Right ventricle myocardium inferior (tissue), 1 donor: ENCODE measurements around the gene NFIX. TPM values are rescaled to one million over a fixed set of nuclear protein-coding genes. Genes with fewer than 3 reads are reported as not detected.
A peak's percentile ranks its signal among the peaks of the same experiment; 100 is the strongest.

Source experiments
- ATAC-seq: fragments of 200-7000 bp; cut with Tn5 transposase; one replicate; pipeline ENCODE4 v1.9.1; 2020; ENCODE audit warnings: mild to moderate bottlenecking, moderate library complexity
- DNase-seq: peaks from one replicate; pipeline ENCODE4 v3.0.0; 2021; ENCODE audit errors: missing footprints
- intact Hi-C: fragments of 100-400 bp; cut with DNase I; formaldehyde crosslinking; loops from one replicate; pipeline ENCODE4 v1.11.0; 2022
- total RNA-seq: library from RNA; stranded (reverse); fragmentation: NEBNext Ultra II Directional; extraction: Animal tissue kit (Norgen Biotek cat#: 25700); gene quantifications from one replicate; pipeline ENCODE4 v1.2.1, GENCODE V29; 2021
- donor health status: DM: no; HTN: yes; CAD: no; lungs with severe emphysema.

Gene NFIX
- total RNA-seq, 1 donor from 2014 or later, result 159 TPM

DNA sequence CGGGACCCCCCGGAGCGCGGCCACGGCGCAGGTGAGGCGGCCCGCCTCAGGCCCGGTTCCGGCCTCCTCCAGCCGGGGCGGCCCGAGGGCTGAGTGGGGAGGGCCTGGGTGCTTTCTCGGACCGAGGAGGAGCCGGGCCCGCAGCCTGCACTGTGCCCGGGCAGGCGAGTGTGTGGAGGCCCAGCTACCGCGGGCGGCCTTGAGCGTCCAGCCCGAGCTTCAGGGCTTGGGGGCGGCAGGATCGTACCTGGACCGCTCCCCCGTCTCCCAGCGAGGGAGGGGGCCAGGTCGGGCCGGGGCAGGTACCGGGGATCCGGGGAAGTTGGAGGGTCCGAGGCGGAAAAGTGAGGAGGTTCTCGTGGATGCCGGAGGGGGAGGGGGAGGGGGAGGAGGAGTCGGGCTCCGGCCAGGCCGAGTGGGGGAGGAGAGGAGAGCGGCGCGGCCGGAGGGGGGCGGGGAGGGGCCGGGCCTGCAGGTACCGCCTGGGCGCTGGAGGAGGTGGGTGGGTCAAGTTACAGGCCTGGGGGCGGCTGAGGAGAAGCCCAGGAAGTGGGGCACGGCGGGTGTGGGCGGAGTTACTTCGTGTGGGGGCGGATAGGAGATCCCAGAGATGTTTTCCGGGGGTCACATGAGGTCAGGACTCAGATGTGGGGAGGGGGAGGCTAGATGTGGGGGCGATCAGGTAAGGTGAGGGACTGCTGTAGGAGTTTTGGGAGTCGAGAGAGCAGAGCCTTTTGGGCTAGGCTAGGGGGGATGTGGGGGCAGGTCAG lies 123.3 kb downstream of the NFIX start:
- DNase-seq, result no peak
- intact Hi-C loops, result no loop called here
- no peak for ATAC-seq

DNA sequence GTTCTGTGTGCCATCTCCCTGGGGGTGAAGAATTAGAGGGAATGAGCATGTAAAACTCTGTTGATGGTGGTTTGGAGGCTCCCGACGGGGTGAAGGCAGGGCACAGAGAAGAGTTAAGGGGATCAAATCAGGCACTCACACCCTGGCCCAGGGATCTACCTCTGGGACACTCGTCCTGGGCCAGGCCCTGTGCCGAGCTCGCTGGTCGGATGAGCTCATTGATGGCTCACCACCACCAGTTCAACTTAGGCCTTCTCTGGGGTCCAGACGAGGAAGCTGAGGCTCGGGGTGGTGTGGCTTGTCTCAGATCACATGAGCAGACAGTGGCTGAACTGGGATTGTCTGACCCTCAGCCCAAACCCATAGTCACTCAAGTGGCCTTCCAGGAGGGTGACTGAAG lies 124.4 kb downstream of the NFIX start:
- intact Hi-C loops, result loop anchor here (10.0 kb wide), 1 partner anchor 315 kb away; no protein-coding TSS in a partner anchor
- no peak for DNase-seq
- ATAC-seq, result no peak

DNA sequence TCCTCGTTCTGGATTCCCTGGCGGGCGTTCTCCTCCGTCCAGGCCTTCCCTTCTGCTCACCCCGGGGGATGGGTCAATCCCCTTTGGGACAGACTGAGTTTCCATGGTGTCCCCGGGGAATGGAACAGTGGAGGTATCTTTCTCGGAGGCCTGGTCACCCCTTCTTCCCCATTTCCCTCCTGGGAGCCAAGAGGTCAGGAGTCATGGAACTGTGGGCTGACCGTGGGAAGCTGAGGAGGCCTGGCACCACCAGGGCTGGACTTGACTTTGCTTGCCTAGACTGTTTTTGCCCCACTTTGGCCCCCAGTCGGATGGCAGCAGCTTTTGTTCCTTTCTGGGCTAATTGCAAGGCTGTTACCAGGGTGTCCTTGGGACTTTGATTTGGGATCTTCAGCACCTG lies 124.8 kb downstream of the NFIX start:
- intact Hi-C loops, result loop anchor here (10.0 kb wide), 1 partner anchor 315 kb away; no protein-coding TSS in a partner anchor
- ATAC-seq (no peak), DNase-seq (no peak)

DNA sequence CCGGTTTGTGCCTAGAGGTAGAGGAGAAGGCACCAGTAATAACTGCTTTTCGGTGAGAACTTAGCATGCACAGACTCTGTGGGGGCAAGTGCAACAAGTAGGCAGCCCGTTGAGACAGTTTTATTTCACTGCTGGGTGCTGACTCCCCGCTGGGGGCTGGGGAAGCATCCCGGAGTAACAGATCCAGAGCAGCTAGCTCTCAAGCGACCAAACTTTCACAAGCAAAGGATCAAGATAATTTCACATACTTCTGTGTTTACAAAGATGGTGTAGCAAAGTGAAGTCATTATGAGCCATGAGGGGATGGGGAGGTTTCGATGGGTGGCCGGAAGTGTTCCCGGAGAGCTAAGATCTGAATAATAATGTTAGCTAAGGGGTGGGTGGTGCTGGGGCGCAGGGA lies 125.5 kb downstream of the NFIX start:
- ATAC-seq (no peak), DNase-seq (no peak)
- intact Hi-C loops, result loop anchor here (10.0 kb wide), 1 partner anchor 314 kb away; no protein-coding TSS in a partner anchor

DNA sequence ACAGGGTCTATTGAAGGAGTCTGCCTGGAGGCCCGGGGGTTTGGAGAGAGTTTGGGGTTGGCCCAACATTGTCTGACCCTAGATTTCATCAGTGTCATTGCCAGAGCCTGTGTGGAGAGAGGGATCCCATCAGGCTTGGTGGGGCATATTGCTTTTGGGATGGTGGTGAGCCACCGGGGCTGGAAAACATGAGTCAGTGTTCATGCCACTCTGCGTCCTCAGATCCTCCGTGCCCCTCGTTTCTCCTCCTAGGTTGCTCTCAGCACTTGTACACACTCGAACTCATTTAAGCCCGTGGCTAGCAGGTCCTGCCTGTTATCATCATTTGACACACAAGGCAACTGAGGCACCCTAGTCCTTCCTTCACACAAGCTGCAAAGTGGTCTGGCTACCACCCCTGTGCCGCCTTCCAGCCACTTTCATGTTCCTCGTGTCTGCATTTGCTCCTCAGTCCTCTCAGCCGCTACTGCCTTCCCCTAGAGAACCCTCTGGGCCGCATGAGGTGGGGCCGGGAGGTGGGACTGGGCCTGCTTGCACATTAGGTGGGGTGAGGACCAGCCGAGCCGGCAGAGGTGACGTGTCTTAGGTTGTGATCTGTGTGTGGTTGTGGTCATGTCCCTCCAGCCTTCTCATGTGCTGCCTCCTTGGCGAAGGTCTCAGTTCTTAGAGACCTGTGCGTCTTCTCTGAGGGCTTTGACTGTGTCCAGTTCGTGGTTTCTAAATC lies 126.4 kb downstream of the NFIX start:
- intact Hi-C loops, result loop anchor here (10.0 kb wide), 1 partner anchor 313 kb away; no protein-coding TSS in a partner anchor
- DNase-seq, result no peak
- no peak for ATAC-seq

DNA sequence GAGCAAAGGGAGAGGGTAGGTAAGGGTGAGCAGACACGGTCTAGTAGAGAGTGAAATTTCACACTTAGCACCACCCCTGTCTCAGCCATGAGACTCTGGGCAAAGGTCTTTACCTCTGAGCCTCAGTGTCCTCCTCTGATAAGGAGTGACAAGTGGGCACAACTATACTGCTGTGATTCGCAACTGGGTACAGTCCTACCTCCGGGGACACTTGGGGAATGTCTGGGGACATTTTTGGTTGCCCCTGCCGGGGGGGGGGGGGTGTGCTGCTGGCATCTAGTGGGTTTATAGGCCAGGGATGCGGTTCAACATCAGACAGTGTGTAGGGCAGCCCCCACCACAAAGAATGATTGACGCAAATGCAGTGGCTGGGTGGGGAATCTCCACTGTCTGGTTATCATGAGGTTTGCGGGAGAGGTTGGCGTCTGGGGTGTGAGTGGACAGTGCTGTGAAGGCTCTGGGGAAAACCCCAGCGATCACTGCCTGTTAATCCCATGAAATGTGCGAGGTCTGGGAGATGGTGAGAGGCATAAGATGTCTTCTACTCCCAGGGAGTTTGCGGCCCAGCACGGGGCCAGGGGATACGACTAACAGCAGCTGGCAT lies 127.1 kb downstream of the NFIX start:
- DNase-seq (no peak), ATAC-seq (no peak)
- intact Hi-C loops, result loop anchor here (10.0 kb wide), 1 partner anchor 312 kb away; no protein-coding TSS in a partner anchor

DNA sequence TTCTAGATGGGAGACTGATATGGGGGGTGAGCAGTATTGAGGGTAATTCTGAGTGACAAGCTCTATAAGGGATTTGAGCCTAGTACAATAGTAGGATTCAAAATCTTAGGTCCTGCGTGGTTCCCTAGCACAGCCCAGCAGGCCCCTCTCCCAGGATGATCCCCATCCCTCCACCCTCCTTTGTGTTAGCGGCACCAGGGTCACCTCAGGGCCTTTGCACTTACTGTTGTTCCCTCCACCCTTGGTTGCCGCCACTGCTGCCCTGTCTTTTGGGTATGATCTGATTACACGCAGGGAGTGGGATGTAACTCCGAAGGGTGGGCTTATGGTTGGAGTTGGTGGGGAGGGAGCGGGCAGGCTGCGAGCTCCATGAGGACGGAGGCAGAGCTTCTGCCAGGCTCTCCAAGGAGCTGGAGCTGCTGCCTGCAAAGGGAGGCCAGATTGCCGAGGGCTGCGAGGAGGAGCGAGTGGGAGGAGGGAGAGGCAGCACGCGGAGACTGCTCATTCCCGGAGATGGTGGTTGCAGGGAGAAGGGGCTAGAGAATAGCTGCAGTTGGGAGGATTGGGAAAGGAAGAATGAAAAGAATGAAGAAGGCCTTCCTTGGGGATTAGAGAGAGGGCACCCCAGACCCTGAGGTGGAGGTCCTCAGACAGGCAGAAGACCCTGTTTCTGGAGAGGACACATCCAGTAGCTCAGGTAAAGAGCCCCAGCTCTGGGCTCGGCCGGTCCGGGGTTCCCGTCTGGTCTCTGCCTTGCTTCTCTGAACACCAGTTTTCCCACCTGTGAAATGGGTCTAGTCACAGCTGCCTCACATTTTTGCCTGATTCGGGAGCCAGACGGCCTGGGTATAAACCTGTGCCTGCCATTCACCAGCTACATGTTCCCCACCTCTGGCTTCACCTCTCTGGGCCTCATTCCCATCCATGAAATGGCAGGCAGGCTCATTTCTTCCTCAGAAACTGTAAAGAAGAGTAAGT lies 128.0 kb downstream of the NFIX start:
- no peak for DNase-seq
- intact Hi-C loops, result loop anchor here (10.0 kb wide), 1 partner anchor 312 kb away; no protein-coding TSS in a partner anchor
- no peak for ATAC-seq

DNA sequence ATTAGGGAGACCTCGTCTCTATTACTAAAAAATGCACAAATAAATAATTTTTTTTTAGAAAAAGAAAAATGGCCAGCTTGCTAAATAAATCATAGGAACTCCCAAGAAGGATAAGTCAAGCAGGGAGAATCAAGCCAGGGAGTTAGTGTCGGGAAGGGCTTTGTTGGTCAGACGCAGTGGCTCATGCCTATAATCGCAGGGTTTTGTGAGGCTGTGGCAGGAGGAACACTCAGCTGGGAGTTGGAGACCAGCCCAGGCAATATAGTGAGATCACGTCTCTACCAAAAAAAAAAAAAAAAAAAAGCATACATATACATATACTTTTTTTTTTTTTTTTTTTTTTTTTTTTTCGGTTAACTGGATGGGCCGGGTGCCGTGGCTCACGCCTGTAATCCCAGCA lies 131.8 kb downstream of the NFIX start:
- DNase-seq (no peak), ATAC-seq (no peak)
- intact Hi-C loops, result loop anchor here (10.0 kb wide), 1 partner anchor 308 kb away; no protein-coding TSS in a partner anchor

DNA sequence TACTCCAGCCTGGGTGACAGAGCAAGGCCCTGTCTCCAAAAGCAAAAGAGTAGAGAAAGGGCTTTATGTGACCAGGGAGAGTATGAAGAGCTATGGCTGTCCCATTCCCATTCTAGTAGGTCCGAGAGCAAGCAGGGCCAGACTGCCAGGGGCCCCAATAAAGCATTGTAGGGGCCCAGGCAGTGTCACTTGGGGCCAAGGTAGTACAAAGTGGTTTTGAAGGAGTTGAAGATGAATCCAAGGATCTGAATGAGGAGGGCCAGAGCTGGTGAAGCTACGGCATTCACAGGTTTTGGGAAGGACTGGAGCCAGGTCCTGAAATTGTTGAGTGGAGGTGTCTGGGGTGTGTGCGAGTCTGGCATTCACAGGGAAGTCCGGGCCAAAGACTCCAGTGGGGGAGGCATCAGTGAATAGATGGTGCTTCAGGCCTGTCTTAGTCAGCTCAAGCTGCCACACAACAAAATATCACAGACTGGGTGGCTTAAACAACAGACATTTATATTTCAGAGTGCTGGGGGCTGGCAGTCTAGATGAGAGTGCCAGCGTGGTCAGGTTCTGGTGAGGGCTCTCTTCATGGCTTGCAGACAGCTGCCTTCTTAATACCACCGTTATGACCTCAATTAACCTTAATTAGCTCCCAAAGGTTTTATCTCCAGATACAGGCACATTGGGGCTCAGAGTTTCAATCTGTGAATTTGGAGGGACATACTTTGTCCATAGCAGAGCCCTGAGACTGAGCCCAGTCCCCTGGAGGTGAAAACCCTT lies 132.7 kb downstream of the NFIX start:
- DNase-seq (no peak), ATAC-seq (no peak)
- intact Hi-C loops, result loop anchor here (10.0 kb wide), 1 partner anchor 307 kb away; no protein-coding TSS in a partner anchor

DNA sequence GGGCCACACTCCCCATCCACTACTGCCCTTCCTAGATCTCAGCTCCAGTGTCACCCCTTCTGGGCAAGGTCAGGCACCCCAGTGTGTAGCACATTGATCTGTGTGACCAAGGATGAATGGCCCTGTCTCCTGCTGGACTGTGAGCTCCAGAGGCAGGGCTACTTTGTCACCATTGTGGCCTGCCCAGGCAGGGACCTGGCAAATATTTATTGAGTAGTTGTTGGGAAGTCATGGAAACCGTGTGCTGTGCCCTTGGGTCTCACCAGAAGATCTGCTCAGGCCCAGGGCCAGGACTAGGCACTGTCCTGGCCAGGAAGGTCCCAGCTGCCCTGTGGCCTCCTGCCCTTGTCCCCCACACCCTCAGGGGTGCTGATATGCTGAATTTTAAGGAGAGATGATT lies 133.3 kb downstream of the NFIX start:
- intact Hi-C loops, result loop anchor here (10.0 kb wide), 1 partner anchor 306 kb away; no protein-coding TSS in a partner anchor
- ATAC-seq (peak; percentile 37), DNase-seq (no peak)

DNA sequence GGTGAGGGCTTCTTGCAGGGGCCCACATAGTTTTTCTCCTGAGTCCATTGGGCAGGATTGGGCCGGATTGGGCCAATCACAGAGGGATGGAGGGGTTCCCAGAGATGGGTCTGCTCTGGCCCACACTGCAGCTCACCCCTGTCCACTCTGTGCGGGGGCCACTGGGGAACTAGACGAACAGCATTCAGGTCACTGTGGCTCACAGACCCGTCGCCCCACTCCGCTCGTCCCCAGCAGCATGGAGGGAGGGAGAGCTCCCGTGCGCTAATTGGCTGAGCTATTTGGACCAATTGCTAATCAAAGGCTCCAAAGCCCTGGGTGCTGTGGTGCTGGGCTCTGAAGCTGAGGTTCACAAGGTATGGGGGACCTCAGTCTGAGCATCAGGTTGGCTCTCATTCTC lies 134.1 kb downstream of the NFIX start:
- DNase-seq (no peak), ATAC-seq (no peak)
- intact Hi-C loops, result loop anchor here (10.0 kb wide), 1 partner anchor 305 kb away; no protein-coding TSS in a partner anchor

DNA sequence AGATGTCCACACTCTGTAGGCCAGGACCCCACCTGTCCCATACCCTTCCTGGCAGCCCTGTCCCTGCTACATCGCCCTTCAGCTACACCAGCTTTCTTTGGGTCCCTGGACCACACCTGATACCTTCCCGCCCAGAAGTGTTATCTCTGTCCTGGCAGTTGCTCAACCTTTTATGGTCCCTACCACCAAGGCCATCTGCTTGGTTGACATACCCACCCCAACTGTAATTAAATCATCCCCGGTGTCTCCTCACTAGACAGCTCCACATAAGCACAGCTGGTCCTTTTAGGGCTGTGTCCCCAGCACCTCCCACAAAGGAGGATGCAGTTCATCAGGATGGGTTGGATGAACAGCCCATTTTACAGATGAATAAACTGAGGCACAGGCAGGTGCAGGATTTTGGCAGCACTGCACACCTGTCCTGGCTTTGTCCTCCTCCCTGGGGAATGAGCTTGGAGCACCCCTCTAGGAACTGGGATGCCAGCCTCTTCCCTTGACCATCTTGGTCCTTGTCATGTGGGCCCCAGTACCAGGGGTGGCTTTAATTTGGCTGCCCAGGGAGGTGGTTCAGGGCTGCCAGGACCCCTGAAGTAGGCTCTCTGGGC lies 135.7 kb downstream of the NFIX start:
- intact Hi-C loops, result no loop called here
- no peak for ATAC-seq
- DNase-seq, result no peak

DNA sequence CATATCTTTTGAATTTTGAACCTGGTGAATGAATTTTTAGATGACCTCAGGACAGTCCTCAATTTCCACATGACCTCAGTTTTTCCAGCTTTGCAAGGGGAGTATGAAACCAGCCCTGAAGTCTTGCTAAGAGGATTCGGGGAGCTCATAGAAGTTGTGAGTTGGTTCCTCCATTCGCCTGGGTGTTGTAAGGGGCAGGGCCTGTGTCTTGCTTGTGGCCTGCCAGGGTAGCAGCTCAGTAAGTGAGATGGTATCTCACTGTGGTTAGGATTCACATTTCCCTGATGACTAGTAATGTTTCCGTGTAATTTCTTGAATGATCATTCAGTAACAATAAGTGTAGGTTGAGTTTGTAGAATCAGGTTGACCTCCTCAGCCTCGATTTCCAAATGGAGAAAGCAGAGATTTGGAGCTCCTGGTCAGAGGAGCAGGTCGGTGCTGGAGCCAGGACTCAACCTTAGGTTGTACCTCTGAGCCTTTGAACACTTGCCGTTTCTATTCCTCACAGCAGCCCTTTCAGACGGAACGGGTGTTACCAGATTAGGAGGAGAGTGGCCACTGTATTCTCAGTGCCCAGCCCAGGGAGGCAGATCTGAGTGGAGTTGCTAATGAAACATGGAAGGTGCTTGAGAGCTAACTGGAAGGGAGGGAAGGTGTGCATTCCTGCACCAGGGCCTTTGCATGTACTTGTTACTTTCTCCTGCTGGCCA lies 137.4 kb downstream of the NFIX start:
- ATAC-seq (no peak), DNase-seq (no peak)
- intact Hi-C loops, result no loop called here

DNA sequence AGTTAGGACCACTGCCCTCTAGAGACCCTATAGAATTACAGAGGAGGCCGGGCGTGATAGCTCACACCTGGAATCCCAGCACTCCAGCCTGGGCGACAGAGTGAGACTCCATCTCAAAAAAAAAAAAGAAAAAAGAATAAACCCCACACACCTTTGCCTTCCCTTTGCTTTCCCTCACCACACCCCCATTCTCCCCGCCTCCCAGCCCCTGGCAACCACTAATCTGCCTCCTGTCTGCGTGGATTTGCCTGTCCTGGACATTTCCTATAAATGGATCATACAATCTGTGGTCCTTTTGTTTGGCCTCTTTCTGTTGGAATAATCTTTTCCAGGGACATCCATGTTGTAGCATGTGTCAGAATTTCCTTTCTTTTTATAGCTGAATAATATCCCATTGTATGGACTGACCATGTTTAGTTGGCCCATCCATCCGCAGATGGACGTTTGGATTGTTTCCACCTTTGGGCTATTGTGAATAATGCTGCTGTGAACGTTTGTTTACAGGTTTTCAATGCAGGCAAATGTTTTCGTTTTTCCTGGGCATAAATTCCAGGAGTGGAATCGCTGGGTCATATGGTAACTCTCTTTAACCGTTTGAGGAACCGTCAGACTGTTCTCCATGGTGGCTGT lies 138.1 kb downstream of the NFIX start:
- DNase-seq (no peak), ATAC-seq (no peak)
- intact Hi-C loops, result no loop called here

DNA sequence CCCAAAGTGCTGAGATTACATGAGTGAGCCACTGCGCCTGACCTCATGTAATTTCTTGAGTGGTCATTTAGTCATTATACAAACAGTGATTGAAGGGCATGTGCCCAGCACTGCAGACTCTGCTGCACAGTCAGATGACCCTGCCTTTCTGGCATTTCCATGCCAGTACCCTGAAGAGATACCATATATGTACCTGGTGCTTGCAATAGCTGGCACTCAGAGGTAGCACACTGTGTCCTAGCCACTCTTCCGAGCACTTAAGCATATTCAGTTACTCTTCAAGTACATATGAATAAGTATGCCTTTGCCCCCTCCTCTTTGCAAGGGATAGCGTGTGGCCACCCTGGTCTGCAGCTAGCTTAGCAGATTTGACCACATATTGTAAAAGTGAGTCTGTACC lies 139.4 kb downstream of the NFIX start:
- no peak for DNase-seq
- peak; percentile 84 for ATAC-seq
- intact Hi-C loops, result no loop called here
